ENCODE results near the gene ANKRD40.
"Not testable (repeated sequence)": the region's sequence is repeated elsewhere in the genome, so short reads cannot be mapped to it uniquely, and the experiment has no call there.

The ANKRD40 gene, protein sequence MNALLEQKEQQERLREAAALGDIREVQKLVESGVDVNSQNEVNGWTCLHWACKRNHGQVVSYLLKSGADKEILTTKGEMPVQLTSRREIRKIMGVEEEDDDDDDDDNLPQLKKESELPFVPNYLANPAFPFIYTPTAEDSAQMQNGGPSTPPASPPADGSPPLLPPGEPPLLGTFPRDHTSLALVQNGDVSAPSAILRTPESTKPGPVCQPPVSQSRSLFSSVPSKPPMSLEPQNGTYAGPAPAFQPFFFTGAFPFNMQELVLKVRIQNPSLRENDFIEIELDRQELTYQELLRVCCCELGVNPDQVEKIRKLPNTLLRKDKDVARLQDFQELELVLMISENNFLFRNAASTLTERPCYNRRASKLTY

GRCh38 chr17:50707289-50708049, at the start of gene ANKRD40:
Gene ANKRD40 (minus strand): TSS chr17:50707914. CDS start chr17:50707654, 260 bp downstream.
- peak; percentile 92 for DNase-seq (ENCODE audit: low spot score)

GRCh38 chr17:50754521-50754920, 46.8 kb upstream of the ANKRD40 start:
- no peak for DNase-seq (ENCODE audit: low spot score)

- DNase-seq (ENCODE audit: low spot score) = no peak
Observed at GRCh38 chr17:50749245-50749644, 41.5 kb upstream of the ANKRD40 start.

DNA sequence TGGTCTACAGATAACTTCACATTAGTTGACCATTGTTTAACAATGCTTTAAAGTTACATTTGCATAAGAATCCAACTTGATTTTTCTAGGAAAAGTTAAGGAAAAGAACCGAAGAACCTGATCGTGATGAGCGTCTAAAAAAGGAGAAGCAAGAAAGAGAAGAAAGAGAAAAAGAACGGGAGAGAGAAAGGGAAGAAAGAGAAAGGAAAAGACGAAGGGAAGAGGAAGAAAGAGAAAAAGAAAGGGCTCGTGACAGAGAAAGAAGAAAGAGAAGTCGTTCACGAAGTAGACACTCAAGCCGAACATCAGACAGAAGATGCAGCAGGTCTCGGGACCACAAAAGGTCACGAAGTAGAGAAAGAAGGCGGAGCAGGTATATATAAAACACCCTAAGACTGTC, 37.9 kb upstream of the ANKRD40 start:
- no peak for DNase-seq (ENCODE audit: low spot score)

DNA sequence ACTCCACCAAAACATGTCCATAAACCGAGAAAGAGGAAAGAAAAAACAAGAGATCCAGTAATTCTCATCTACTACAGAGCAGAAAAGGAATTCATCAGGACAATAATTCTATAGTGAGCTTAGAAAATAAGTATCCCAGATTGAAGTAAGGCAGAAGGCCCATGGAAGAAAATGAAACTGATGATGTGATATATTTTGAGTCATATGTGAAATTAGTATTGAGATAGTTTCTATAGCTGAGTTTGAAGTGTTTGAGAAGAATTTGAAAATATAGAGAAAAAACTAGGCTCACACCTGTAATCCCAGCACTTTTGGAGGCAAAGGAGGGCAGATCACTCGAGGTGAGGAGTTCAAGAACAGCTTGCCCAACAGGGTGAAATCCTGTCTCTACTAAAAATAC, 31.4 kb upstream of the ANKRD40 start:
- DNase-seq (ENCODE audit: low spot score) = no peak

GRCh38 chr17:50737118-50737698, 29.5 kb upstream of the ANKRD40 start:
- DNase-seq (ENCODE audit: low spot score) = no peak

DNA sequence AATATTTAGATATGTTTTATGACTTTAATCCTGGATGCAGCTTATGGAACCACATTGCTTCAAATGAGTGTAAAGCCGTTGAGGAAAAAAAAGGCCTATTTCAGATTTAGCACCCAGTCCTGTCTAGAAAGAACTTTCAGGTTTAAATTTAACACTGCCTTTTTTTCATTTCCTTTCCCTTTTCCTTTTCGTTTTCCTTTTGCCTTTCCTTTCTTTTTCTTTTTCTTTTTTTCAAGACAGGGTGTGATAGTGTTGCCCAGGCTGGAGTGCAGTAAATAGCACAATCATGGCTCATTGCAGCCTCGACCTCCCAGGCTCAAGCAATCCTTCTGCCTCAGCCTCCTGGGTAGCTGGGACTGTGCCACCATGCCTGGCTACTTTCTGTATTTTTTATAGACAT, 27.6 kb upstream of the ANKRD40 start:
- no peak for DNase-seq (ENCODE audit: low spot score)

DNA sequence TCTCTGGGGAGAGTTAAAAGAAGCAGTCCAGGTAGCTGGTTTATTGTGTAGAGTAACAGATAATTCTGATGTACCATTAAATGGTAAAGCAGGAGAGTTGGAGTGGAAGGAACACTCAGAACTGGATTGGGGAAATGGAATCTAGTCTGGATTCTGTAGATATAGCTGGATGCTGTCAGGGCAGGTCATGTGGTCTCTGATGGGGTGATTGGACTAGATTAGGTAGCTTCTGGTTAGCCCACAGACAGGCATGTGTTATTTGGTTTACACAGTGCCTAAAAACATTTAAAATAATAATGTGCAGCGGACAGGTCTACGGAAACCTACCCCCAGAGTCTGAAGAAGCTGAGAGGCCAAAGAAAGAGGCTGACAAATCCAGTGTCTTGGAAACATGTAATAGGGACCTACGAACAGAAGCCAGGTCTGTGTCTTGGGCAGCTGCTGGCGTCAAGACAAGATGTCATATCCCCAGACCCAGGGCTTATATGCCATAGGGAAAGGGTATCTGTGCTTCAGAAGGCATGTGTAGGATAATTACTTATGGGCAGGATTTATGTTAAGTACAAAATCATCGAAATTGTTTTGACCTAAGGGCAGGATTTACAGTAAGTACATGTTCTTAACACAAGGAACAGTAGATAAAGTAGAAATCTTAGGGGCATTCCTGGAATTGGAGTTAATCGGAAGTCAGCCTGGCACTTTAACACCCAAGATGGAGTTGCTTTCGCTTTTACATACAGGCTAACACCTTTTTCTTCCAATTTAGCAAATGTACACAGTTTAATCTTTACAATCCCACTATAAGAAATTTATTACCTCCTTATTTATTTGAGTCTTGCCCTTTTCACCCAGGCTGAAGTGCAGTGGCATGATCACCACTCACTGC, 24.1 kb upstream of the ANKRD40 start:
- no peak for DNase-seq (ENCODE audit: low spot score)

DNA sequence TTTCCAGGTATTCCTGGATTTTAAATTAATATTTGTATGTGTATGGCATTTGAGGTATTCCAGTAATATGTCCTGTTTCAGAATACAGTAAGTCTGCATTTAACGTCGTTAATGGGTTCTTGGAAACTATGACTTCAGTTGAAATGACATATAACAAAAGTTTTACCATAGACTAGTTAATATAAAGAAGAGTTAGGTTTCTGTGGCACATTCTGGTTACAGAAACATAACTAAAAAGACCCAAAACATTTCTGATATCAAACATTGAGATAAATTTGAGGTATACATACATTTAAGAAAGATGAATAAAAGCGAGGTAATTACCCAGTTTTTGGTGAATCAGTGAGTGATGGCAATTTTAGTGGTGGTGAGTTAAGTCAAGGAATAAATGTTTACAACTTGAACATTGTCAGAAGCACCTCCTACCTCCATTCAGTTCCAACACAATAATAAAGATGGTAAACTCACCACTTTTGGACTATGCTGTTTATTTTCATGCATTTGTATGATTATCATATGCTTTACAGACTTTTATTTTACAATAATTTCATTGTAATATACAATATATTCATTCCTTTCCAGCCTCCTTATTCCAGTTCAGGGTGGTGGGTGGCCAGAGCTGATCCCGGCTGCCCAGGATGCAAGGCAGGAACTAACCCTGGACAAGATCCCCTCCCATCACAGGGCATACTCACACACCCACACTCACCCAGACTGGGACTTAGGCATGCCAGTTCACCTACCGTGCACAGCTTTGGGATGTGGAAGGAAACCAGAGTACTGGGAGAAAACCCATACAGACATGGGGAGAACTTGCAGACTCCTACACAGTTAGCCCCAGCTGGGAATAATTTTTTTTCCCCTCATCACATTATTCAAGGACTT, 21.4 kb upstream of the ANKRD40 start:
- no peak for DNase-seq (ENCODE audit: low spot score)

GRCh38 chr17:50728112-50728429, 20.4 kb upstream of the ANKRD40 start:
- DNase-seq (ENCODE audit: low spot score) = no peak

- no peak for DNase-seq (ENCODE audit: low spot score)
Observed at GRCh38 chr17:50725769-50726655, 18.3 kb upstream of the ANKRD40 start.

DNA sequence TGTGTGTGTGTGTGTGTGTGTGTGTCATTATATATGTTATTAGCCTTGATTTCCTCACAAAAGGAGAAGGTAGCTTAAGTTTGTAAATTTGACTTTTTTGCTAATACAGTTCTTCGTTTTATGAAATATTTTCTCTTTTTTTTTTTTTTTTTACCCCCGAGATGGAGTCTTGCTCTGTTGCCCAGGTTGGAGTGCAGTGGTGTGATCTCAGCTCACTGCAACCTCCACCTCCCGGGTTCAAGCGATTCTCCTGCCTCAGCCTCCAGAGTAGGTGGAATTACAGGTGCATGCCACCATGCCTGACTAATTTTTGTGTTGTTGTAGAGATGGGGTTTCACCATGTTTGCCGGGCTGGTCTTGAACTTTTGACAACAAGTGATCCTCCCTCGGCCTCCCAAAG, 16.9 kb upstream of the ANKRD40 start:
- not testable (repeated sequence) for DNase-seq (ENCODE audit: low spot score)

- DNase-seq (ENCODE audit: low spot score) = no peak
Observed at GRCh38 chr17:50722746-50723145, 15.0 kb upstream of the ANKRD40 start.

- peak; percentile 23 for DNase-seq (ENCODE audit: low spot score)
Observed at GRCh38 chr17:50721194-50722010, 13.7 kb upstream of the ANKRD40 start.

DNA sequence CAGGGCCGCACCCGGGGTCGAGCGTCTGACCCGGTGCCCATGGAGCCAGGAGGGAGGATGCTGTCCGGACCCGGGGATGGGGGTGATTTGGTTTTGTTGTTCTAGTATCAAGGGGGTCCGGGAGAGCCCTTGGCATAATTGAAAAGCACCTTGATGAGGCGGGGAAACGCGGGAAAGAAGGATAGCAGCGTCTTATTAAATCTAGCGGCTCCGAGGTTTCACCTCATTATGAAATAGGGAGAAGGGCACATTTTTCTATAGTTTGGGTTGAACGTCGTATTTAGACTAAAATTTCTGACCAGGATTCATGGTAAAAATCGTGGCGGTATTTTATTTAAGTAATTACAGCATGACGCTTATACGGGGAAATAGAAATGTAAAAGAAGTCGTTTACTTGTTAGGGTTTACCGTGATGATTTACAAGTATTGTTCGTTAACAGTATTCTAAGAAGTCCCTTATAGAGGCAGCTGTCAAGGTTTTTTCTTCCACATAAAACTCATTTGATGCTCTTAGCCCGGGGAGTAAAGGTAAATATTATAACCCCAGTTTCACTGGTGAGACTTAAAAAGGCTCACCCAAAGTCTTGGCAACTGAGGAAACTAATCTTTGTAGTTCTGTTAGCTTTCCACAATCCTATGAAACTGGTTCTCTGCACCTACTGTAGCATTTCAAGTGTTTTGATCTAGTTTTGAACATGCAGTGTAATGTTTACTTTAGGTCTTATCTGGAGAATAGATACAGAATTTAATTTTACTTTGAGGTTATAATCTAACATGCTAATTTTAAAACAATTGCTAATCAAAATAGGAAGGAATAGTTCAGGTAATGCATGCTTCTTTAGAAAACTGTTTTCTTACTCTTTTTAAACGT, 12.4 kb upstream of the ANKRD40 start:
- DNase-seq (ENCODE audit: low spot score) = peak; percentile 22

DNA sequence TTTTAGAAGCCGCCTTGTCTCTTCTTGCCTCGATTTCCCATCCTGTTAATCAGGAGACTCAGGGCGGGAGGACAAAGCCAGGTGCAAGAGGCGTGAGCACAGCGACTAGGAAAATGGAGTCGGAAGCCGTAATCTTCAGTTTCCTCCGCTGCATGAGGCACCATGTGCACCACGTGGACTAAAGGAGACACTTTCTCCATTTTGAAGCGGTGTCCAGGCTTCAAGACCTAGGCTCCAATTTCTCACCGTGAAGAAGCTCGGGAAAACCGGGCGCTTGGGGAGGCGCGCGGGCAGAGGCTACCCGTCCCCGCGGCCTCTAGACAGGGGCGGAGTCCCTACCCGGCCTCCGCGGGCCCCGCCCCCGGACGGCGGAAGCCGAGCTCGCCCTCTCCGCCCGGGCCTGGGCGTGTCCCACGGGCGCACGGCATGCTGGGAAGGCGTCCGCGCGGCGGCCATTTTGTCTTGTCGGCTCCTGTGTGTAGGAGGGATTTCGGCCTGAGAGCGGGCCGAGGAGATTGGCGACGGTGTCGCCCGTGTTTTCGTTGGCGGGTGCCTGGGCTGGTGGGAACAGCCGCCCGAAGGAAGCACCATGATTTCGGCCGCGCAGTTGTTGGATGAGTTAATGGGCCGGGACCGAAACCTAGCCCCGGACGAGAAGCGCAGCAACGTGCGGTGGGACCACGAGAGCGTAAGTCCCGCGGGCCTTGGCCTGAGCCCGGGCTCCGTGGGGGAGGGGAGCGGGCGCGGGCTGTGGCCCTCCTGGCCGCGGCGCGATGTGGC, 11.6 kb upstream of the ANKRD40 start, which contains the start of gene LUC7L3:
LUC7L3 (plus strand) TSS at position 460 of the 780 bp plus-strand sequence; CDS start at position 590, 130 bp downstream.
- peak; percentile 93 for DNase-seq (ENCODE audit: low spot score)

- no peak for DNase-seq (ENCODE audit: low spot score)
Observed at GRCh38 chr17:50715471-50715870, 7.8 kb upstream of the ANKRD40 start.

Data from SW480 (cell line).